CD4-positive, CD25-positive, alpha-beta regulatory T cell (primary cell): ENCODE results near the gene ASB10. TPM values are rescaled to one million over a fixed set of nuclear protein-coding genes. Genes with fewer than 3 reads are reported as not detected.
A peak's percentile ranks its signal among the peaks of the same experiment; 100 is the strongest.

Experiments
- ATAC-seq, 2 donors: fragments of 150-1000 bp; cut with Tn5 transposase; one replicate each; pipeline ENCODE4 v1.10.0; 2021; ENCODE audit warnings: low read depth in 2 of 2, moderate number of reproducible peaks in 2 of 2, moderate library complexity in 1 of 2
- DNase-seq, 3 donors: peaks; one replicate each; pipeline versions ENCODE4 v3.0.0 to v3.0.0-alpha.2; 2012 to 2022; ENCODE audit warnings: mixed read lengths in 1 of 3
- H3K27ac ChIP-seq: one replicate; pipeline ENCODE4 v1.7.0; 2013; ENCODE audit warnings: mild to moderate bottlenecking, low read length; ENCODE audit not compliant: insufficient read depth, poor library complexity, severe bottlenecking
- H3K27me3 ChIP-seq: one replicate; pipeline ENCODE4 v1.7.0; 2013; ENCODE audit warnings: low read length; ENCODE audit not compliant: control insufficient read depth, insufficient read depth
- H3K36me3 ChIP-seq: one replicate; pipeline ENCODE4 v1.7.0; 2013; ENCODE audit warnings: mild to moderate bottlenecking, low read length, moderate library complexity; ENCODE audit not compliant: control insufficient read depth, insufficient read depth
- H3K4me1 ChIP-seq: 2 replicates; pipeline ENCODE4 v1.7.0; 2013; ENCODE audit warnings: mild to moderate bottlenecking, low read length; ENCODE audit not compliant: insufficient read depth, control insufficient read depth, poor library complexity, severe bottlenecking
- H3K4me3 ChIP-seq: one replicate; pipeline ENCODE4 v1.7.0; 2013; ENCODE audit warnings: low read depth, mild to moderate bottlenecking, low read length, moderate library complexity
- H3K9me3 ChIP-seq, 2 experiments: 1 replicate in 1 of 2; 2 replicates in 1 of 2; pipeline ENCODE4 v1.7.0; 2013; ENCODE audit warnings: low read length in 2 of 2, mild to moderate bottlenecking in 1 of 2, moderate library complexity in 1 of 2; ENCODE audit not compliant: control insufficient read depth in 2 of 2
- H3K27ac Mint-ChIP-seq, 3 donors: one replicate each; pipeline ENCODE4 v1.8.0; 2020 to 2022; ENCODE audit warnings: mild to moderate bottlenecking in 3 of 3, mixed read lengths in 3 of 3, moderate library complexity in 2 of 3
- H3K27me3 Mint-ChIP-seq: one replicate; pipeline ENCODE4 v1.8.0; 2022; ENCODE audit warnings: mild to moderate bottlenecking, mixed read lengths
- H3K36me3 Mint-ChIP-seq: one replicate; pipeline ENCODE4 v1.8.0; 2020; ENCODE audit warnings: mixed read lengths
- H3K4me1 Mint-ChIP-seq, 4 donors: one replicate each; pipeline ENCODE4 v1.8.0; 2020 to 2022; ENCODE audit warnings: mixed read lengths in 4 of 4, mild to moderate bottlenecking in 1 of 4
- H3K4me3 Mint-ChIP-seq, 4 donors: one replicate each; pipeline ENCODE4 v1.8.0; 2020 to 2022; ENCODE audit warnings: mild to moderate bottlenecking in 4 of 4, mixed read lengths in 4 of 4, moderate library complexity in 3 of 4
- H3K9me3 Mint-ChIP-seq, 7 donors: one replicate each; pipeline ENCODE4 v1.8.0; 2020 to 2022; ENCODE audit warnings: mixed read lengths in 7 of 7, mild to moderate bottlenecking in 3 of 7, moderate library complexity in 2 of 7
- polyA plus RNA-seq, 4 donors: library from polyadenylated mRNA; unstranded; fragments of 300-500 nt; fragmentation: Illumina TruSeq; gene quantifications; one replicate each; pipeline ENCODE4 v1.2.3, GENCODE V29; 2021
- total RNA-seq: library from RNA; stranded (reverse); gene quantifications from one replicate; pipeline ENCODE4 v1.2.3, GENCODE V29; 2022

Gene ASB10
- total and polyA plus RNA-seq, 5 donors from 2014 or later, result not detected

- Histone ChIP-seq H3K27ac (no peak overlapping the region), H3K4me3 (no peak overlapping the region), H3K27me3 (no peaks in the 10 kb centered on the region), H3K4me1 (no peaks in the 10 kb centered on the region), H3K36me3 (peaks cover 87% of the 10 kb centered on the region), H3K9me3 (no peaks in the 10 kb centered on the region)
- Mint-ChIP-seq H3K4me3 (peak overlapping the region in 1 of 4 donors; percentile 44), H3K9me3 (no peaks in the 10 kb centered on the region), H3K4me1 (peaks cover 0 to 11% (median 2%) of the 10 kb centered on the region in 4 donors), H3K27me3 (no peaks in the 10 kb centered on the region), H3K36me3 (peaks cover 44% of the 10 kb centered on the region), H3K27ac (no peak overlapping the region)
- DNase-seq (no peak), ATAC-seq (no peak)
Measured at GRCh38 chr7:151218170-151218569, 31.1 kb upstream of the ASB10 start.

DNA sequence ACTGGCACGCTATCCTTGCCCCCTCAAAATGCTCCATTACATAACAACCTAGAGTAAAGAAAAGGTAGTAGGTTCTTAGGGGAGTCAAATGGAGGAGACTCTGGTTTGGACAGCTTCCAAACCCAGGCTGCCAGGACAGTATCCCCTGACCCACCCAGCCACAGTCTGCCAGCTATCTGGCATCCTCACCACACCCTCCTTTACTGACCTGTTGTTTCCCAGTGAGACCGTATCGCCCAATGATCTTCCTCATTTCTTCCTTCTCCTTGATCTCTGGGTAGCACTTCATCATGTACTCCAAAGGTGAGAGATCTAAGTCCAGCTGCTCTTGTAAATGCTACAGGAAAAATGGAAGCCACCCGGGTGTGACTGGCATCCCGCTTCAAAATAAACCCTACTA is 28.3 kb upstream of the ASB10 start:
- H3K27me3 ChIP-seq, result no peaks in the 10 kb centered on the region
- DNase-seq (no peak), ATAC-seq (no peak)
- H3K27ac ChIP-seq, result no peak overlapping the region
- no peak overlapping the region for H3K4me3 Mint-ChIP-seq
- no peaks in the 10 kb centered on the region for H3K9me3 ChIP-seq
- no peaks in the 10 kb centered on the region for H3K9me3 Mint-ChIP-seq
- H3K4me3 ChIP-seq, result no peak overlapping the region
- H3K36me3 Mint-ChIP-seq, result peaks cover 35% of the 10 kb centered on the region
- no peaks in the 10 kb centered on the region for H3K4me1 ChIP-seq
- H3K27ac Mint-ChIP-seq, result peak overlapping the region in 1 of 3 donors; percentile 87
- H3K4me1 Mint-ChIP-seq, result peaks cover 0 to 2% (median under 1%) of the 10 kb centered on the region in 4 donors
- no peaks in the 10 kb centered on the region for H3K27me3 Mint-ChIP-seq
- peaks cover 69% of the 10 kb centered on the region for H3K36me3 ChIP-seq

GRCh38 chr7:151213826-151214225 is 26.8 kb upstream of the ASB10 start:
- Mint-ChIP-seq H3K27me3 (no peaks in the 10 kb centered on the region), H3K4me3 (no peak overlapping the region), H3K36me3 (peaks cover 31% of the 10 kb centered on the region), H3K9me3 (no peaks in the 10 kb centered on the region), H3K4me1 (no peaks in the 10 kb centered on the region), H3K27ac (no peak overlapping the region)
- H3K4me3 ChIP-seq, result no peak overlapping the region
- H3K4me1 ChIP-seq, result no peaks in the 10 kb centered on the region
- DNase-seq (no peak), ATAC-seq (no peak)
- H3K36me3 ChIP-seq, result peaks cover 61% of the 10 kb centered on the region
- no peaks in the 10 kb centered on the region for H3K27me3 ChIP-seq
- H3K9me3 ChIP-seq, result no peaks in the 10 kb centered on the region
- H3K27ac ChIP-seq, result no peak overlapping the region

DNA sequence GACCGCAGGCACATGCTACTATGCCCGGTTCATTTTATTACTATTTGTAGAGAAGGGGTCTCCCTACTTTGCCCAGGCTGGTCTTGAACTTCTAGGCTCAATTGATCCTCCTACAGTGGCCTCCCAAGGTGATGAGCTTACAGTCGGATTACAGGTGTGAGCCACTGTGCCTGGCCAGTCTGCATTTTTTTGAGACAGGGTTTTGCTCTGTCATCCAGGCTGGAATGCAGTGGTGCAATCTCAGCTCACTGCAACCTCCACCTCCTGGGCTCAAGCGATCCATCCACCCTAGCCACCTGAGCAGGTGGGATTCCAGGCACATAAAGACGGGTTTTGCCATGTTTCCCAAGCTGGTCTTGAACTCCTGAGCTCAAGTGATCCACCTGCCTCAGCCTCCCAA is 25.6 kb upstream of the ASB10 start:
- H3K4me3 Mint-ChIP-seq, result no peak overlapping the region
- peaks cover 19% of the 10 kb centered on the region for H3K36me3 Mint-ChIP-seq
- H3K9me3 Mint-ChIP-seq, result no peaks in the 10 kb centered on the region
- Histone ChIP-seq H3K4me1 (peaks cover 3% of the 10 kb centered on the region), H3K27ac (no peak overlapping the region), H3K9me3 (no peaks in the 10 kb centered on the region), H3K36me3 (peaks cover 49% of the 10 kb centered on the region), H3K27me3 (no peaks in the 10 kb centered on the region), H3K4me3 (no peak overlapping the region)
- H3K4me1 Mint-ChIP-seq, result peaks cover 0 to 6% (median 4%) of the 10 kb centered on the region in 4 donors
- ATAC-seq (no peak), DNase-seq (no peak)
- no peaks in the 10 kb centered on the region for H3K27me3 Mint-ChIP-seq
- H3K27ac Mint-ChIP-seq, result no peak overlapping the region

DNA sequence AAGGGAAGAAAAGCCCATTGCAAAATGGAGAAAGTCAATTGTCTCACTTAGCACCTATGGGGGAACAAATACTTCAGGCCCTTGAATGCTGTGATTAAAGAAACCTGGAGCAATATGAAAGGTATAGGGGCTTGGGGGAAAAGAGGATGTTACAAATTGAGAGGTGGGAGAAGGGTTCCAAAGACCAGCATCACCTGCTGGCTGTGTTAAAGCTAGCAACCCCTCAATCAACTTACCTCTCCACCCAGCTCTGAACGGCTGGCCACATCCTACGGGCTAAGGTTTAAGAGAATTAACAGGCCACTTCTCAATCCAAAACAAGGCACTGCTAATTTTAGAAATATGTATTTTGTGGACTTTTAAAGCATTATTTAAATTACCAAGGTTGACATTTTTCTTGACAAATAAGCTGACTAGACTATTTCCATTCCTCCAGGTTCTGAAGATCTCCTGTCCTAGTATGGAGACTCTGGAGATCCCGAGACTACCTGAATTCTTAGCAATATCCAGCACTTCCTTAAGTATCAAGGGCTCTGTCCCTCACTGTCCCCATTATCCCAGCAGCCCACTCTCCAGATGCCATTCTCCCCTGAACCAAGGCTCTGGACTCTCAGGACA is 24.2 kb upstream of the ASB10 start:
- no peaks in the 10 kb centered on the region for H3K27me3 ChIP-seq

DNA sequence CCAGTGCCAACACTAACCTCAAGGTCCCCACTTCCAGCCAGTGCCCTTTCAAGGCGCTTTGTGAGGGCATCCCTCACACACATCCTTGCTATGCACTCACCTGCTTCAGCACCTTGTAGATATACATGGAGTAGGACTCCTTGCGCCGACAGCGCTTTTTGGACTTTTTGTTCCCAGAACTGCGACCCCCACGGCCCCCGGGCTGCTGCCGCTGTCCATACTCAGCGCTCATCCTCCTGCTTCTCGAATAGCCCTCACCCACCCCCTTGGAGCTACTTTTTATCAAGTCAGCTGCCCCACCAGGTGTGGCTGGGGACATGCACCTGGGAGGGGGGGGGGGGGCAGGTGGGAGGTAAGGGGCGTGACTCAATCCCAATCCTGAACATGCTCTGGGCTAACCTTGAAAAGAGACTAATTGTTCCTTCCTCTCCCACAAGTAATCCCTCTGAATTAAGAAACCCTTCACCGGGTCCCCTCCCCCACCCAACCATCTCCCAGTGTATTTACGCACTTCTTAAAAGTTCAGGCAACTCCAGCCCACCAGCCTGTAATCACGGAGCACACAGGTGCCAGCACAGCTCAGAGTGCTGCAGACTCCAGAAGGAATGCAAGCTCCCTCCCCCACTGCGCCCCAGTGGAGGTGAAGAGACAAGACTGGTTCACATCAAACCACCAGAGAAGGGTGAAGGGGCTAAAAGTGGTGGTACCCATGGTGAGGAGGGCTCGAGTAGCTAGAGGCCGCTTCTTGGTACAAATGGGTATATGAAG is 23.2 kb upstream of the ASB10 start, which contains the start of gene H2BK1:
Gene H2BK1, minus strand, starts transcription at position 402 of the 768 bp plus-strand sequence. Its CDS starts 170 bp downstream, at position 232.
- H3K4me3 ChIP-seq, result no peak within 1 kb of the TSS
- Mint-ChIP-seq H3K36me3 (peaks cover 15% of the 10 kb centered on the region), H3K4me1 (peaks cover 10 to 22% (median 17%) of the 10 kb centered on the region in 4 donors), H3K27ac (peak within 1 kb of the TSS in 1 of 3 donors; percentile 44), H3K9me3 (no peaks in the 10 kb centered on the region), H3K4me3 (peak within 1 kb of the TSS in 2 of 4 donors; percentile 9 to 23), H3K27me3 (peaks cover 6% of the 10 kb centered on the region)
- peaks cover 27% of the 10 kb centered on the region for H3K36me3 ChIP-seq
- H3K9me3 ChIP-seq, result no peaks in the 10 kb centered on the region
- DNase-seq (no peak), ATAC-seq (no peak)
- no peak within 1 kb of the TSS for H3K27ac ChIP-seq
- no peaks in the 10 kb centered on the region for H3K27me3 ChIP-seq
- peaks cover 16% of the 10 kb centered on the region for H3K4me1 ChIP-seq

More for the DNA sequence above, 24.2 kb upstream of the ASB10 start:
- DNase-seq, result no peak
- Mint-ChIP-seq H3K9me3 (no peaks in the 10 kb centered on the region), H3K36me3 (peaks cover 19% of the 10 kb centered on the region), H3K4me1 (peaks cover 10 to 18% (median 15%) of the 10 kb centered on the region in 4 donors), H3K27ac (peak overlapping the region in 2 of 3 donors; percentile 20 to 44), H3K27me3 (peaks cover 6% of the 10 kb centered on the region), H3K4me3 (no peak overlapping the region)
- Histone ChIP-seq H3K9me3 (no peaks in the 10 kb centered on the region), H3K4me3 (no peak overlapping the region), H3K27ac (no peak overlapping the region), H3K36me3 (peaks cover 37% of the 10 kb centered on the region), H3K4me1 (peaks cover 16% of the 10 kb centered on the region)
- no peak for ATAC-seq

- no peaks in the 10 kb centered on the region for H3K9me3 ChIP-seq
- peaks cover 6% of the 10 kb centered on the region for H3K27me3 Mint-ChIP-seq
- no peak overlapping the region for H3K4me3 Mint-ChIP-seq
- H3K36me3 ChIP-seq, result peaks cover 20% of the 10 kb centered on the region
- peaks cover 16% of the 10 kb centered on the region for H3K4me1 ChIP-seq
- H3K27ac Mint-ChIP-seq, result no peak overlapping the region
- H3K4me1 Mint-ChIP-seq, result peaks cover 10 to 22% (median 17%) of the 10 kb centered on the region in 4 donors
- no peak overlapping the region for H3K27ac ChIP-seq
- DNase-seq (no peak), ATAC-seq (no peak)
- no peaks in the 10 kb centered on the region for H3K27me3 ChIP-seq
- H3K9me3 Mint-ChIP-seq, result no peaks in the 10 kb centered on the region
- H3K4me3 ChIP-seq, result no peak overlapping the region
- peaks cover 10% of the 10 kb centered on the region for H3K36me3 Mint-ChIP-seq
Measured at GRCh38 chr7:151209588-151209987, 22.5 kb upstream of the ASB10 start.
